ENCODE results near the gene DUSP28. TPM values are rescaled to one million over a fixed set of nuclear protein-coding genes. Genes with fewer than 3 reads are reported as not detected.

DUSP28 gene
- total and polyA plus RNA-seq, 2 of the 8 experiments (the other 6 are each of a cell fraction or from before 2014, with no cell fraction given): 2.1 to 2.3 TPM

- Histone ChIP-seq H3K4me2 (ENCODE audit: insufficient read depth in 1 of 2, low read depth in 2 of 2, low read length in 2 of 2) (no peak overlapping the region), H3K23me2 (ENCODE audit: low read depth, low read length) (peaks cover 12% of the 10 kb centered on the region; the same call in 1 of the 2 replicates), H3K18ac (ENCODE audit: extremely low read depth, low read length) (no peak overlapping the region), H3K27me3 (replicated peaks in 1 of 4; ENCODE audit: control insufficient read depth in 3 of 4, extremely low read depth in 1 of 4, insufficient read depth in 3 of 4, low read length in 3 of 4) (no peaks in the 10 kb centered on the region), H2BK120ac (replicated peaks; ENCODE audit: low read depth, low read length) (no peak overlapping the region), H2BK15ac (ENCODE audit: low read length) (no peak overlapping the region), H4K8ac (ENCODE audit: extremely low read depth, insufficient read depth, low read length) (no peak overlapping the region; the same call in 1 of the 2 replicates), H3K4me1 (replicated peaks in 1 of 4; ENCODE audit: control insufficient read depth in 3 of 4, insufficient read depth in 4 of 4, low read length in 3 of 4) (peaks cover 0 to 14% (median 11%) of the 10 kb centered on the region in 4 experiments; a peak in 6 of 7 replicates), H2BK5ac (ENCODE audit: low read depth, low read length) (no peak overlapping the region), H3K36me3 (ENCODE audit: control insufficient read depth in 2 of 4, insufficient read depth in 4 of 4, low read length in 3 of 4) (peaks cover 0 to 8% (median 6%) of the 10 kb centered on the region in 4 experiments; a peak in 4 of 8 replicates), H3K79me1 (ENCODE audit: low read depth, low read length) (peaks cover 17% of the 10 kb centered on the region), H3K56ac (replicated peaks; ENCODE audit: insufficient read length, low read depth, low read length) (no peak overlapping the region), H3K79me2 (ENCODE audit: control insufficient read depth in 1 of 2, insufficient read depth in 2 of 2, low read length in 2 of 2) (peaks cover 4 to 45% of the 10 kb centered on the region in 2 experiments; a peak in 3 of 4 replicates), H4K20me1 (replicated peaks in 1 of 2; ENCODE audit: control insufficient read depth in 1 of 2, insufficient read depth in 2 of 2, low read length in 2 of 2) (peaks cover 3 to 32% of the 10 kb centered on the region in 2 experiments), H3K14ac (ENCODE audit: insufficient read length) (no peak overlapping the region), H3K9me3 (ENCODE audit: insufficient read depth in 2 of 2, low read depth in 1 of 2, low read length in 1 of 2) (no peaks in the 10 kb centered on the region), H3K4ac (replicated peaks; ENCODE audit: insufficient read length, low read depth, low read length) (no peak overlapping the region), H3K9ac (replicated peaks in 1 of 4; ENCODE audit: extremely low read depth in 1 of 4, low read depth in 3 of 4, low read length in 3 of 4) (no peak overlapping the region), H2BK20ac (ENCODE audit: low read length) (no peak overlapping the region), H3K23ac (ENCODE audit: insufficient read length) (no peak overlapping the region), H3K27ac (ENCODE audit: low read depth, low read length) (no peak overlapping the region), H3K4me3 (ENCODE audit: extremely low read depth in 1 of 4, insufficient read depth in 2 of 4, low read depth in 3 of 4, low read length in 4 of 4) (no peak overlapping the region), H4K91ac (replicated peaks; ENCODE audit: insufficient read length, low read length) (no peak overlapping the region), H2AFZ (ENCODE audit: low read length) (no peak overlapping the region), H2AK5ac (ENCODE audit: low read depth, low read length) (no peak overlapping the region), H4K5ac (ENCODE audit: insufficient read length, low read depth, low read length) (no peak overlapping the region), H2BK12ac (ENCODE audit: low read depth, low read length) (no peak overlapping the region)
- WGBS, 2 experiments (ENCODE audit: extremely low coverage in 1 of 2, insufficient coverage in 1 of 2, insufficient read length in 1 of 2, insufficient replicate concordance in 2 of 2, low coverage in 1 of 2, low lambda C conversion rate in 2 of 2, missing lambda C conversion rate in 1 of 2): 83% methylated on average over 14 of the region's 14 CpGs; no CpG with 5 or more reads in 1 of the 2 experiments
- ChIA-PET CTCF (ENCODE audit: partially characterized antibody) (interaction anchor here (0.8 to 5.1 kb wide), 6 partner anchors 7 to 25 kb away, joined by 3 to 37 read pairs (median 4); no protein-coding TSS in a partner anchor), POLR2A (ENCODE audit: partially characterized antibody) (interaction anchor here (1.1 to 1.5 kb wide), 3 partner anchors 9 to 23 kb away, joined by 3 to 5 read pairs (median 4); no protein-coding TSS in a partner anchor)
- no peak for FAIRE-seq
- no peak for DNase-seq (ENCODE audit: low read depth in 1 of 2, low spot score in 2 of 2)
- no peak for TF ChIP-seq POLR2AphosphoS5 (IDR thresholded peaks at IDR 0.05; ENCODE audit: low read depth, low read length)
- TF ChIP-seq CREB1 (IDR thresholded peaks at IDR 0.05): no peak
- TF ChIP-seq TEAD4 (IDR thresholded peaks at IDR 0.05; ENCODE audit: low read depth, low read length): no peak
- no peak for TF ChIP-seq ZNF274 (IDR thresholded peaks at IDR 0.05; ENCODE audit: borderline replicate concordance, extremely low read depth, low read length)
- no peak for TF ChIP-seq TAF7 (optimal IDR thresholded peaks at IDR 0.05; ENCODE audit: borderline replicate concordance, low read depth, low read length)
- no peak for TF ChIP-seq JUND (IDR thresholded peaks at IDR 0.05; ENCODE audit: low read length)
- TF ChIP-seq NANOG (IDR thresholded peaks at IDR 0.05; ENCODE audit: insufficient read depth, low read depth, low read length, poor library complexity, severe bottlenecking): no peak
- no peak for TF ChIP-seq RXRA (IDR thresholded peaks at IDR 0.05; ENCODE audit: insufficient read depth, low read depth, low read length)
- TF ChIP-seq RBBP5 (IDR thresholded peaks at IDR 0.05; ENCODE audit: borderline replicate concordance, low read depth, low read length): no peak
- TF ChIP-seq EGR1 (IDR thresholded peaks at IDR 0.05; ENCODE audit: borderline replicate concordance, low read depth, low read length): no peak
Observed at GRCh38 chr2:240589375-240589774, 29.2 kb downstream of the DUSP28 start.

Data from H1 (cell line).